22Rv1 (cell line): Measurements from ENCODE around the gene CHD2.
"Not testable (repeated sequence)": the region's sequence is repeated elsewhere in the genome, so short reads cannot be mapped to it uniquely, and the experiment has no call there.

Source experiments
- H3K27ac ChIP-seq: fragments of 450-650 bp; 2 replicates; pipeline ENCODE4 v1.5.1; 2017
- ZFX ChIP-seq: fragments of 450-650 bp; IDR thresholded peaks from 2 replicates; pipeline ENCODE4 v1.6.1; 2017; ENCODE audit warnings: antibody characterized with exemption, borderline replicate concordance
- TF ChIP-seq, protein P1 (sequence below): fragments of 450-650 bp; IDR thresholded peaks from 2 replicates; pipeline ENCODE4 v1.5.1; 2017; ENCODE audit warnings: mild to moderate bottlenecking

The CHD2 gene

GRCh38 chr15:92899948-92900730 lies at the start of gene CHD2:
Gene CHD2 (plus strand): TSS chr15:92900324. CDS start chr15:92901238, 914 bp downstream.
- TF ChIP-seq, protein P1, sequence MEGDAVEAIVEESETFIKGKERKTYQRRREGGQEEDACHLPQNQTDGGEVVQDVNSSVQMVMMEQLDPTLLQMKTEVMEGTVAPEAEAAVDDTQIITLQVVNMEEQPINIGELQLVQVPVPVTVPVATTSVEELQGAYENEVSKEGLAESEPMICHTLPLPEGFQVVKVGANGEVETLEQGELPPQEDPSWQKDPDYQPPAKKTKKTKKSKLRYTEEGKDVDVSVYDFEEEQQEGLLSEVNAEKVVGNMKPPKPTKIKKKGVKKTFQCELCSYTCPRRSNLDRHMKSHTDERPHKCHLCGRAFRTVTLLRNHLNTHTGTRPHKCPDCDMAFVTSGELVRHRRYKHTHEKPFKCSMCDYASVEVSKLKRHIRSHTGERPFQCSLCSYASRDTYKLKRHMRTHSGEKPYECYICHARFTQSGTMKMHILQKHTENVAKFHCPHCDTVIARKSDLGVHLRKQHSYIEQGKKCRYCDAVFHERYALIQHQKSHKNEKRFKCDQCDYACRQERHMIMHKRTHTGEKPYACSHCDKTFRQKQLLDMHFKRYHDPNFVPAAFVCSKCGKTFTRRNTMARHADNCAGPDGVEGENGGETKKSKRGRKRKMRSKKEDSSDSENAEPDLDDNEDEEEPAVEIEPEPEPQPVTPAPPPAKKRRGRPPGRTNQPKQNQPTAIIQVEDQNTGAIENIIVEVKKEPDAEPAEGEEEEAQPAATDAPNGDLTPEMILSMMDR, result no peak
- TF ChIP-seq ZFX, result no peak
- H3K27ac ChIP-seq, result peak within 1 kb of the TSS; percentile 99

DNA sequence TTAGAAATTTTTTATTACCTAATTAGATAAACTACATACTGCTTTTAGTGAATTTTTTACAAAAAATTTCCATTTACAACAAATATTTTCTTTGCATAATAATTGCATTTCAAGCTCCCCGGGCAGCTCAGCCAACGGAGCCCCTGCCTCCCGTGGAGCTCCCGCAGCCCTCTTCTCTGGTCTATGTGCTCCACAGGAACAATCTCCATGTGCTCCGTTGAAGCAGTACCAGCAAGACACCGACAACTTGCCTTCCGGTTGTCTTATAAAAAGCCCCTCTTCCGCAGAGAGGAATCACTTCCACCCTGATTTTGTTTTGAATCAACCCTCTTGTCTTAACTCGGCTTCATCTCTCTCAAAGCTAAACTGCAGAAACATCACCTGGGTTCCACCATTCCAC lies 46.9 kb upstream of the CHD2 start:
- H3K27ac ChIP-seq, result no peak overlapping the region
- TF ChIP-seq, protein P1, result no peak
- no peak for TF ChIP-seq ZFX

GRCh38 chr15:92861742-92862141 lies 38.4 kb upstream of the CHD2 start:
- no peak overlapping the region for H3K27ac ChIP-seq
- TF ChIP-seq ZFX, result no peak
- TF ChIP-seq, protein P1, result no peak

GRCh38 chr15:92864127-92864814 lies 35.9 kb upstream of the CHD2 start:
- no peak for TF ChIP-seq ZFX
- TF ChIP-seq, protein P1, result no peak
- H3K27ac ChIP-seq, result no peak overlapping the region

- TF ChIP-seq, protein P1, result no peak
- TF ChIP-seq ZFX, result no peak
Observed at GRCh38 chr15:92869263-92869940, 30.7 kb upstream of the CHD2 start.

DNA sequence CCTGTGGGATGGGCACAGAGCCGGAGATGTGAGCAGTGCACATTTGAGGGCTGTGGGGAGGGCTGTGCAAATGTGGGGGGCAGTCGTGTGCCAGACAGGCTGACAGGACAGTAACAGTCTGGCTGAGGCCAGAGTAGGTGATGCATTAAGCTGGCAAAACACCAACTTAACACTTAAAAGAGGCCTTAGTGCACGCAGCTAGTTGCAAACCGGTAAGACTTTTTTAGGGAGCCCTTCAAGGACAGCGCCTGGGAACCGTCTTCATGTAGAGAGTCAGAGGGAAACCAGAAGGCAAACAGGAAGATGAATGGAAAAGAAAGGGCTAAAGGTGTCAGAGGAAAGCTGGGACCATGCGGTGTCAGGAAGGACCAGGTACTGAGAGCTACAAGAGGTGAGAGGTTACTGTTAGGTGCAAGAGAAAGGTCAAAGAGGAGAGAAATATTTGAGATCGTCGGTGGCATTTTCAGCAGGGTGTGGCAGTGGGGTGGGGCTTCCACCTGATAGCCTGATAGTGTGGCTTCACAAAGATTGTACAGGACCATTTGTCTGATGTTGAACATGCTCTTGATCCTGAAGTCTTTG lies 30.0 kb upstream of the CHD2 start:
- H3K27ac ChIP-seq, result no peak overlapping the region
- TF ChIP-seq, protein P1, result no peak

More at GRCh38 chr15:92869263-92869940, 30.7 kb upstream of the CHD2 start:
- no peak overlapping the region for H3K27ac ChIP-seq

DNA sequence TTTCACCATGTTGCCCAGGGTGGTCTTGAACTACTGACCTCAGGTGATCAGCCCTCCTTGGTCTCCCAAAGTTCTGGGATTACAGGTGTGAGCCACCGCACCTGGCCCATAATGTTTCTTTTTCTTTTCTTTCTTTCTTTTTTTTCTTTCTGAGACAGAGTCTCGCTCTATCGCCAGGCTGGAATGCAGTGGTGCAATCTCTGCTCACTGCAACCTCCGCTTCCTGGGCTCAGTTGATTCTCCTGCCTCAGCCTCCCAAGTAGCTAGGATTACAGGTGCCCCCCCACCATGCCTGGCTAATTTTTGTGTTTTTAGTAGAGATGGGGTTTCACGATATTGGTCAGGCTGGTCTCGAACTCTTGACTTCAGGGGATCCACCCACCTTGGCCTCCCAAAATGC lies 27.2 kb upstream of the CHD2 start:
- H3K27ac ChIP-seq, result not testable (repeated sequence)
